NCI-H2196 (cell line): ENCODE data around the gene DUXB.

Experiments used
- DNase-seq: peaks from one replicate; lab custom pipeline; 2025; ENCODE audit not compliant: unreplicated experiment; lab: John Stamatoyannopoulos, UW

Gene DUXB

GRCh38 chr16:75660726-75661302 is 40.4 kb downstream of the DUXB start:
- DNase-seq, result no peak

- no peak for DNase-seq
These were observed 40.9 kb downstream of the DUXB start for GRCh38 chr16:75660321-75660720.

- no peak for DNase-seq
These were observed 43.1 kb downstream of the DUXB start for GRCh38 chr16:75658175-75658574.

- no peak for DNase-seq
These were observed 47.3 kb downstream of the DUXB start for GRCh38 chr16:75653922-75654321.

- DNase-seq, result peak; percentile 58
These were observed 52.8 kb downstream of the DUXB start for GRCh38 chr16:75648265-75649076.

- DNase-seq, result peak; percentile 81
These were observed 53.6 kb downstream of the DUXB start, which contains the start of the genes KARS1 and TERF2IP for GRCh38 chr16:75647492-75648264. TSS of gene KARS1 (minus strand) at chr16:75647665. CDS start at chr16:75647639, 26 bp downstream. TSS of gene TERF2IP (plus strand) at chr16:75647773. CDS start at chr16:75647883, 110 bp downstream.

GRCh38 chr16:75647112-75647491 is 54.2 kb downstream of the DUXB start:
- no peak for DNase-seq

GRCh38 chr16:75644240-75645012 is 56.8 kb downstream of the DUXB start:
- no peak for DNase-seq
